GM21360 (cell line): Measurements from ENCODE around the gene OSGEP.

Source experiments
- ATAC-seq: cut with Tn5 transposase; IDR thresholded peaks from one replicate; pipeline ENCODE4 v1.9.1; 2021; ENCODE audit warnings: mild to moderate bottlenecking, moderate library complexity; ENCODE audit not compliant: unreplicated experiment

OSGEP gene

DNA sequence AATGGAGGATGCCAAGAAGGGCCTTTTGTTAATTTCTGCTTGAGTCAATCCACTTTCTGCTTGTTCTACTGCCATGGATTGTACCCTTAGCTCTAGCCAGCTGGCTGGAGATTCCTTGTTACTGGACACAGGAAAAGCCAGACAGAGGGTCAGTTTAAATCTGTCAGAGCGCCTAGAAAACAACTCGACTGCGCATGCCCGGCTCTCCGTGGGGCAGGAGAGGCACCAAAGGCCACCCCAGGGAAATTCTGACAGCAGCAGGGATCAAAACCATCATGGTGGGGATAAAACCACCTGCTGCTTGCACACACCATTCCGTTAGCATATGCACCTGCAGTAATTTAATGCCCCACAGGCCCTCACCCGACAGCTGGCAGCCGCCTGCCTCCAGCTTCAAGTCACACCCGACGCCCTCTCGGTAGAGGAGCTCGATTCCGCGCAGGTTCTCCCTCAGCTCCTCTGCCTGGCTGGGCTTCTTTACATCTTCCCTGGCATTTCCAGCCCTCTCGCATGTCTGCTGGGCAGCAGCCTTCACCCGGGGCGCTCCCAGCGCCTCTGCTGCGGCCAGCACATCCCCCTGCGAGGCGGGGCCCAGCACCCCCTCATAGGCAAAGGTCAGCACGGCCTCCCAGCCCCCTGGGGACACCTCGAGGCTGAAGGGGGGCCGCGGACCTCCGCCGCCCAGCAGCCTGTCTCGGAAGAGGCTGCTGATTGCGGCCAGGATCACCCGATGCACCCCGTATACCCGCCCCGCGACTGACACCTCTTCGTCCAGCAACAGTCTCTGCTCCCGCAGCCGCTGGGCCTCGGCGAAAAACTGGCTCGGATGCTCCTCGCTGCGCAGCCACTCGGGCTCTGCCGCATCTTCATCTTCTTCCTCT, 19.7 kb downstream of the OSGEP start:
- no peak for ATAC-seq

DNA sequence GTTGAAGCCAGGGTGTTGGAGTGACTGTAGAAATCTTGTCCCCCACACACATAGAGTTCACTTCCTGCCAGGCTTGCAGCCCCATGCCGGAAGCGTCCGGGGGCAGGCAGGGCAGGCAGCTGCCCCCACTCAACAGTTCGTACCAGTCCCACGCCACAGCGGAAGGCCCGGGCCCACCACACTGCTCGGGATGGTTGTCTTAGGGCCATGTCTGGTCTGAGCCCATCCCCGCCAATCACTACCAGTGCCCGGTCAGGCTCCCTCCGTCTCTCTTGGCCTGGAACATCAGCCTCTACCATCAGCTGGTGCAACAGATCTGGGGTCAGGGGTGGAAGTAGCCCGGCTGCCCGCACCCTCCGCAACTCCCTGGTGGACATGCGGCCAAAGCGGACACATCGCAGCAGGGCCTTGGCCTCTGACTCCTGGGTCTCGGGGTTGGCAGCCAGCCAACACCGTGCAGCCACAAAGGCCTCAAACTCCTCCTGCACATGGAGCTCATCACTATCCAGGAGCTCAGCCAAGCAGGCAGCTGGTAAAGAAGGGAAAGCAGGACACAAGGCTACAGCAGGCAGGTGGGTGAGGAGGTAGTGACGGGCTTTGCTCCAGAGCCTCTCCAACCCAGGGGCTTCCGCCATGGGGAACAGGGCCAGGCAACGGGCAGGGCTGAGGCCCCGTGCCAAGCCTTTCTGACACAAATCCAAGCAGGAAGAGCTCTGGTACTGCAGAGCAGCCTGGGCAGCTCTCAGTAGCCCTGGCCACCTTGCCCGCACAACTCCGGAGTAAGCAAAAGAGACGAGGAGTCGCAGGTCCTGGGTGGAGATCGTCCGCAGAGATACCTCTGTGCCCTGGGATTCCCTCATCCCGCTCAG, 24.6 kb downstream of the OSGEP start:
- no peak for ATAC-seq

DNA sequence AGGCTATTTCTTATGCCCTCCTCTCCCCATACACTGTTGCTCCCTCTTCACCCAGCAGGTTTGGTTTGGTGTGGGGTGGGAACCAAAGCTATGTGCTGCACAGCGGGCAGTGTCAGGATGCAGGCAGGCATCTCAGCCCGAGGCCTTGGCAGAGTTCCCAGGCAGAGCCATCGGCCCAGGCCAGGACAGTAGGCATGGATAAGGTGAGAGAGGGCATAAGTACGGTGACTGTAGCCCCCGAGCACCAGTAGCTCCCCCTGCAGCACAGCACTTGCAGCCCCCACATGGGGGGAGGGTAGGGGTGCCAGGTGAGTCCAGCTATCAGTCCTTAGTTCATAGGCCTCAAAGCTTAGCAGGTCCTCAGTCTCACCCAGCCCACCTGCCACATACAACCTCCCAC, 25.8 kb downstream of the OSGEP start:
- ATAC-seq: no peak

DNA sequence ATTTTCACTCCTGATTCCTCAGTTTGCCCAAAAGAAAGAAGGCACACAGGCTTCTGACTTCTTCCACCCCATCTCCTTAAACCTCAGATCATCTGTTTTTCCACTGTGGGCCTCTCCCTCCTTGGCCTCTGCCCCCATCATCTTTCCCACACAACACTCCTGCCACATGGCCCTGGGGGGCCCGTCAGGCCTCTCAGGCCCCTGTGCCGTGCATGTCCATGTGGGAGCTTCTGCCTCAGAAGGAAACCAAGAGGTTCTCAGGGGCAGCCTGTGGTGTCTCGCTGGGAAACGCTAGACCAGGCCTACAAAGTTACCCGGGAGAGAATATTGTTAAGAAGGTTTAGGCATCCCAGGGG, 26.6 kb downstream of the OSGEP start:
- ATAC-seq: peak; percentile 30

DNA sequence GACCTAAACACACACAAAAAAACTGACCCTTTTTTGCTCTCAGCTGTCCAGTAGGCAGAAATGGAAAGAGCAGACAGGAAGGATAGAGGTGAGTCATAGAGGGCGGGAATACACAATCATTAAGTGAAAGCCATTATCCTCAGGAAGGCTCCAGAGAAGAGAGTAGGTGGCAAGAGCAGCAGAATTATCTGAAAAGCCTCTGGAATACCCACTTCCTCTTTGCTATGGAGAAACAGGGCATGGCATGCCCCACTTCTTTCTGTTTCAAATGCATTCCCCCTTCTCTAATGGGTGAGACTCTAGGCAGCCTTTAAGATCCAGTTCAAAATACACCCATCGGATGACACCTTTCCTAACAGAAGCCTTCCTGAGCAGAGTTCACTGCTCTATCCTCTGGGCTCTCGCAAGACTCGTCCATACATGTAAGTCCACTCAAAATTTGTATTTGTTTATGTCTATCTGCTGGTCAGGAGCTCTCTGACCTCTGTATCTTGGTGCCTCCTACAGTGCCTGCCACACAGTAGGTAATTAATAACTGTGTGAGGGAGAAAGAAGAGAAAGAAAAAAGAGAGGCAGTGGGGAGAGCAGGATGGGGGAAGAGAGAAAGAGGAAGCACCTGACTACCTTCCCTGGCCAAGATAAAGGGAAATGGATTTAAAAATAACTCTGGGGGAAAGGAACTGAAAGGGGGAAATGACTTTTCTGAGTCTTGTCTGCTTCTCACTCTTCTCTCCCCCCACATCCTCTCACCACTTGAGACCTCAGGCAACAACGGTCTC, 27.2 kb downstream of the OSGEP start:
- ATAC-seq: peak; percentile 65

GRCh38 chr14:20424851-20425250, 29.8 kb downstream of the OSGEP start:
- ATAC-seq: no peak

DNA sequence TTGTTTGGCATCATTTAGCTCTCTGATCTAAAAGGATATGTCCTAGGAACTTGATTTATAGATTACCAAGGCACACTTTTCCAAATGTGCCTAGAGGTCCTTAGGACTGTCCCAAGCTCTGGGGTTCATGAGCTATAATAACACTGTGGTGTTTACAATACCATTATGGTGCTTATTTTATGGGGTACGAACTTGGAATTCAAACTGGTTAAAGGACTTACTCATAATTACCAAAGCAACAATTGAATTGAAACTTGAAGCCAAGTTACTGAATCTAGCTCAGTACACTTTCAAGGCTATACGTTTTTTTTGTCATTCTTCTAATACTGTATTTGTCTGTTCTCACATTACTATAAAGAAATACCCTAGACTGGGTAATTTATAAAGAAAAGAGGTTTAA, 31.7 kb downstream of the OSGEP start:
- ATAC-seq: no peak

DNA sequence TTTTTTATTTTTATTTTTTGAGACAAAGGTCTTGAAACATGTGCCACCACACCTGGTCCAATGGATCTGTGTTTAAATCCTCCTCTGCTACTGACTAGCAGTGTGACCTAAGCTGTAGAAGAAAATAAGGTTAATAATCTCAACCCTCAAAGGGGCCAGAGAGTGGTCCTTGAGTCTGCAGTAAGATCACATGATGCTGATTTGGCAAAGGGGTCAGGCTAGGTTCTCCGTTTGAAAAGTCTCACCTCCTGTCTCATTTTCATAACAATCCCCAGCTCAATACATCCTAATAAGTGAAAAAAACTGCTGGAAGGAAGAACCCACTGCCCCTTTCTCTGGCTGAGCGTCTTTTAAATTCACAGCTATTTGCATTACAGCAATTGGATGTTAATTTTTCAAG, 33.3 kb downstream of the OSGEP start:
- ATAC-seq: no peak

DNA sequence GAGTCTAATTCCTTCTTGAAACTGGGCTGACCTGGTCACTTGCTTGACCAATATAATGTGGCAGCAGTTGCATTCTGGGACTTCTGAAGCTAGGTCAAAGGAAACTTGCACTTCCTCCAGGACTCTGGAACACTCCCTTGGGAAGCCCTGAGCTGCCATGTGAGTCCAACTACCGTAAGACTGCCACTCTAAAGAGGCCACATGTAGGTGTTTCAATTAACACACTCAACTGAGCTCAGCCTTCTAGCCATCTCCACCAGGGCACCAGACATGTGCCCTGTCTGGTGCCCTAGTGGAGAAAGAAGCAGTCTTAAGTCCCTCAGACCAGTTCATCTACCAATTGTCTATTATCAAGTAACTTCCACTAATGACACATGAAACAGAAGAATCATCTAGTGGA, 35.2 kb downstream of the OSGEP start:
- no peak for ATAC-seq

DNA sequence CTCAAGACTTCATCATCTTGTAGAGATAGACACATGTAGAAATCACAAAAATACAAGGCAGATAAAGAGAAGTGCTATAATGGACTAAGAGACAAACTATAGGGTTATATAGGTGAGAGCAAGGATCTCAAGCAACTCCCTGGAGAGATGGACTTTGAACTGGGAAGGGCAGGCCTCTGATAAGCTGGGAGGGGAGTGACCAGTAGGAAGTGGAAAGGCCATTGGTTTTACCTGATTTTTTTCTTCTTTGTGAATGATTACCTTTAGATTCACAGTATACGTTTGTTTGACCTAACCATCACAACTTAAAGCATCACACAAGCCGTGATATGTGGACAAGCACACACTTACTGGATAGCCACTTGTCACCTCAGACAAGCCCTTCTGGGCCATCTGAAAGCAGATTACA, 36.1 kb downstream of the OSGEP start:
- no peak for ATAC-seq

- no peak for ATAC-seq
These were observed 37.1 kb downstream of the OSGEP start for GRCh38 chr14:20417250-20418186.

- ATAC-seq: no peak
These were observed 38.4 kb downstream of the OSGEP start for GRCh38 chr14:20416223-20416622.

DNA sequence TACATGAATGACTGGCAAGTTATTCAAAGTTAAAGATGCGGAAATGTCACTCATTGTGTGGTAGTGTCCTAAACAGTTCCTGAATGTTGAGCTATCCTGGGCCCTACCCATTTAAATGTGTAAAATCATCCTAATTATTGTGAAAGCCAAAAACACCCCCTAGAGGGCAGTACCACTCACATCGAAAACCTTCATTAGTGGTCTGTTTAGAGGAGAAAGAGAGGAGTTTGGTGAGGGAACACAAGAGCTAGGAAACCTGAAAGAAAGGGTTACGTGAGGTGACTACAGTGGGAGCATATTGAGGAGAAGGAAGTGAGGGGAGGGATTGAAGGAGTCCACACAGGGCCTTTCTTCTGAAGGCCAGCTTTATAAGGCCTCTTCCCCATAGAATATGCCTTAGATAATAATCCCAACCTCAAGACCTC, 38.8 kb downstream of the OSGEP start:
- ATAC-seq: no peak

DNA sequence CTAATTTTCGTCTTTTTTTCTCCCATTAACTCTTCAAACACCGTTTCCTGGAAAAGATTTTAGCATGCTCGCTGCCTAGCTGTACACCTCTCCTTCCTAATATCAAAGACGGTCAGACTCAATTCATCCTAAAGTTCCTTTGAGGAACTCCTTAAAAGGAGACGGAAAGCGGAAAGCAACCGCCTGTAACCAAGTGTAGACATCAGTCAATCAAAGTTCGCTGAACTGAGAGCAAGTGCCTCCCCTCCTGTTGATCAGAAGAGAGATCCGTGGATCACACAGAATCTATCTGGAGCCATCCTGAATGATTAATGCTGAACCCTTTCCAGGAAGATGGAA, 40.9 kb downstream of the OSGEP start:
- ATAC-seq: peak; percentile 34

DNA sequence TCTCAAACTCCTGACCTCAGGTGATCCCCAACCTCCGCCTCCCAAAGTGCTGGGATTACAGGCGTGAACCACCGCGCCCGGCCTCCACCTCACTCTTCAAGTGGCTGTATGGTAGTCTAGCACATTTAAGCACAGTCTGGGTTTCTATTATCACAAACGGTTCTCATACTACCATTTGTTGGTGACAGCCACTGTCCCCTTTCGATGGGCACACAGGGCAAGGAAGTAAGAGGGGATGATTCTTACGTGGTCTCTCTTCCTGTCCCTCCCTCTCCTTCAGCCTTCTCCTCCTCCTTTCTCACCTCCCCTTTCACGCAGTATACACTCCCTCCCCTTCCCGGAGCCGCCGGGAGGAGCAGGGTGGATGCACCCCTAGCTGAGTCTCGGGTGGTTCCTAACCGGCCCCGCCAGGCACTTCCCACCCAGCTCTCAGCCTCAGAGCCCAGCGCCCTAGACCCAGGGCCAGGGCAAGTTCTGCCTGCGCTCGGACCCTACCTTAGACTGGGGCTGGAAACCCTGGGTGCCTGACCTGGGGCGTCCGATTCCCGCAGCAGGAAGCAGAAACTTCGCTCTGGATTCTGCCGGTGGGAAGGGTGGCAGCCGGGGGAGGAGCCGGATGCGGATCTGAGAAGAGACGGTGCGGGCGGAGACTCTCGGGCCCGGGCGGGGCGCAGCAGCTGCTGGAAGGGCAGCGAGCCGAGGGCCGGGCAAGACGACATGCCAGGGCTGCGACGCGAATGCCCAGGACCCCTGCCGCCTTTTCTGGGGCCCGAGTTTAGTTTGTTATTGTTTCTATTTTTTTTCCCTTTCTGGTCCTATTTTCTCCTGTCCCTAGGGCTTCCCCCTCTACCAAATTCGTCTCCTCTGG, 41.5 kb downstream of the OSGEP start, which contains the start of gene TEP1:
Gene TEP1 (minus strand): TSS at position 626 of the 868 bp plus-strand sequence. CDS start 5,062 bp downstream, outside the sequence.
- peak; percentile 63 for ATAC-seq

DNA sequence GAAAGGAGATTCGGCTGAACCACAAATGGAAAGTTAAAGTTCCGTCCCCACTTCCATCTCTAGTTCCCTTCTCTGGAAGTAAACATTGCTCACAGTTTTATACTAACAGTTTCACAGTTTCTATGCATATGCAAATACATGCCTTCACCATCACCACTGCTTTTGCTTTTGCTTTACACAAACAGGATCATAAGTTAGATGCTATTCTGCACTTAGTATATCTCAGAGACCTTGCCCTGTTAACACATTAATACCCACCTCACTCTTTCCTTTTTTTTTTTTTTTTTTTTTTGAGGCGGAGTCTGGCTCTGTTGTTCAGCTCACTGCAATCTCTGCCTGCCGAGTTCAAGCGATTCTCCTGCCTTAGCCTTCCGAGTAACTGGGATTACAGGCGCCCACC, 42.2 kb downstream of the OSGEP start:
- ATAC-seq: peak; percentile 33

- ATAC-seq: no peak
These were observed 45.4 kb downstream of the OSGEP start for GRCh38 chr14:20409226-20409625.

DNA sequence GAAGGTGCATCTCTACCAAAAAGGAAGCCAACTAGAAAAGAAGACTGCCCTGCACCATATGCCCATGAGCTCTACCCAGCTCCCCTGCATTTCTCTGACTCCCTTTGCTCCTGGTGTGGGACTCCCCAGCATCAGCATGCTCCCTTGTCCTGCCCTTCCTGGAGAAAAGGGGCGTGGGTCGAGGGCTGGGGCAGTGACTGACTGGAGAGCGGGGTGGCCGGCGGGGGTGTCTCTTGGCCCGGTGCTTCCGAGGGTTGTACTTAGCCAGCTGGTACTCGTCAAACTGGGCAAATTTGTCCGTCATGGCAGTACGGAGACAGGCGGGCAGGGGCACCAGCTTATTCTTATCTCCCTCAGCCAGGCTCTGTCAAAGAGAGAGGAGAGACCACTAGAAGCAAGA, 51.1 kb downstream of the OSGEP start:
- ATAC-seq: no peak

DNA sequence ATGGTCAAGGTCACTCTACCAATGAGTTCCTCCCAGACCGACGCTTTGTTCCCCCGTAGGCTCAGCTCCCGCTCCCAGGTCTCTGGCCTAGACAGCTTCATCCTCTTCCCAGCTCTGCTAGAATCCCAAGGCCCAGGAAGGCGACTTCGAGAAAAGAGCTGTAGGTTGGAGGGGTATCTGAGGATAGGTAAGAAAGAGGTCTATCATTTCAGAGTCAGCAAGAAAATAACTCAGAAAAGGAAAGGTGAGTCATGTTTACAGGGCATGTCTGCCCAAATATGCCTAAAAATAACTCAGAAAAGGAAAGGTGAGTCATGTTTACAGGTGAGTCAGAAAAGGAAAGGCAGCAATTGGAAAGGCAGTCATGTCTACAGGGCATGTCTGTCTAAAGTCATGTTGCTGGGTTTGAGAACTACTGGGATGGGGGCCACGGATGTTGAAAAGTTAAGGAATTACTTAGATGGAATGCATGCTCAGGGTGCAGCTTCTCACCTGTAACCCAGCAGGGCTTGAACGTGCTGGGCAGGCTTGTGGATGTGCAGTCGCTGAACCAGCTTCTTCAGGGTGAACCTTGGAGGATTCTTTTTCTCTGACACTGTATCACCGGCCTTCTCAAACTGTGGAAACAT, 53.5 kb downstream of the OSGEP start:
- no peak for ATAC-seq
